Measurements from ENCODE around the gene WWOX.

The WWOX gene

DNA sequence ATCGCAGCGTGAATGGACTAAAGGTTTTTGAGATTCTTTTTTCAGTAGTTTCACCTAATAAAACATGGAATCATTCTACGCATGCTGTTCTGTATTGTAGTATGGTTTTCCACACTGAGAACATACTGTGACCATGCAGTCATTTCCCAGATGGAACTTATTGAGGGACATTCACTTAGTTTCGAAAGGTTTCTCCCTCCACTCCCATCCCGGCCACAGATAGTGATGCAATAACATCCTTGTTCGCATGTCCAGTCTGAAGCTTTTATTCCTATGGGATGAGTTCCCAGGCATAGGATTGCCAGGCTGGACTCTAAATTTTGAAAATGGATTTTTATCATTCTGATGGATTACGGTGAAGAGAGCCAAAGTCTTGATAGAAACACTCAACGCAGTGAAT lies 420.4 kb downstream of the WWOX start:
- TF ChIP-seq POU2F2 (IDR thresholded peaks at IDR 0.05; ENCODE audit: low read depth, low read length), result no peak
- no peak for TF ChIP-seq SPI1 (IDR thresholded peaks at IDR 0.05; ENCODE audit: low read depth, low read length)
- no peak for TF ChIP-seq POLR2AphosphoS5 (IDR thresholded peaks at IDR 0.05; ENCODE audit: low read depth, low read length)
- TF ChIP-seq PAX5 (IDR thresholded peaks at IDR 0.05; ENCODE audit: insufficient read depth, low read length, severe bottlenecking), result no peak
- TF ChIP-seq TAF1 (IDR thresholded peaks at IDR 0.05; ENCODE audit: low read depth, low read length), result no peak
- TF ChIP-seq POLR2A (IDR thresholded peaks at IDR 0.05; ENCODE audit: low read depth, low read length), result no peak
- no peak for DNase-seq (ENCODE audit: insufficient read length, low spot score)
- FAIRE-seq, result no peak

DNA sequence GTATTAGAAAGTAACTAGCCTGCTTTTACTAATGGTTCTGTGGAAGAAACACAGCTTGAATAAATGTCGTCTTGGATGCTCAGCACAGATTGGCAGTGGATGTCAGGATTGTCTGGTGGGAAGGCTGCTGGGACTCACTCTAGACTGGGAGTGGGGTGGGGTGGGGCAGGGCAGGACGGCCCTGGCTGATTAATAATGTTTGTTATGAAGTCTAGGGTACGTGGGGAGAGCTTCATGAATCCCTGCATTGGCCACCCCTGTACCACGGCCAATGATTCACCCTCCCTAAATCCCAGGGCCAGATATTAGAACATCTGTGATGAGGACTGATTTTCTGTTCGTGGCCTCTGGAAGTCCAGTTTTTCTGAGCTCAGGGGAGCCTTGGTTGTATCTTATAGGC lies 421.0 kb downstream of the WWOX start:
- TF ChIP-seq POU2F2 (IDR thresholded peaks at IDR 0.05; ENCODE audit: low read depth, low read length) (no peak), SPI1 (IDR thresholded peaks at IDR 0.05; ENCODE audit: low read depth, low read length) (no peak), POLR2A (IDR thresholded peaks at IDR 0.05; ENCODE audit: low read depth, low read length) (no peak), POLR2AphosphoS5 (IDR thresholded peaks at IDR 0.05; ENCODE audit: low read depth, low read length) (no peak), PAX5 (IDR thresholded peaks at IDR 0.05; ENCODE audit: insufficient read depth, low read length, severe bottlenecking) (no peak), TAF1 (IDR thresholded peaks at IDR 0.05; ENCODE audit: low read depth, low read length) (no peak)
- FAIRE-seq, result no peak
- no peak for DNase-seq (ENCODE audit: insufficient read length, low spot score)

DNA sequence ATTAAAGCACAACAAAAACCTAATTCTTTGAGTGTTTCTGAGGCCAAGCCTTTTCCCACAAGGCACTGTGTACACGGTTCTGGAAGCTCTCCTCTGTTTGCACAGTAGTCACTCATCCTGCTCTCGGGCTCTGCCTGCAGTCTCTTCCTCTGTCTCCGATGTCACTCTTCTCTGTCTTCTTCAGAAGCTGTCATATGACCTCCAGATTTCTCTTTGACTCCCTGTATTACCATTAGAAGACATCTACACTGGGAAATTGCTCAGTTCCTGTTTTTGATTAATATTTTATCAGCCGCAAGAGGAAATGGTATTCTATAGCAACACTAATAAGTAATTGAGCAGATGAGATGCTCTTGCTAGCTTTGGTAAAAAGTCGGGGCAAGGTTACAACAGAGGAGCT lies 422.9 kb downstream of the WWOX start:
- DNase-seq (ENCODE audit: insufficient read length, low spot score) (no peak), FAIRE-seq (no peak)
- no peak for TF ChIP-seq TAF1 (IDR thresholded peaks at IDR 0.05; ENCODE audit: low read depth, low read length)

DNA sequence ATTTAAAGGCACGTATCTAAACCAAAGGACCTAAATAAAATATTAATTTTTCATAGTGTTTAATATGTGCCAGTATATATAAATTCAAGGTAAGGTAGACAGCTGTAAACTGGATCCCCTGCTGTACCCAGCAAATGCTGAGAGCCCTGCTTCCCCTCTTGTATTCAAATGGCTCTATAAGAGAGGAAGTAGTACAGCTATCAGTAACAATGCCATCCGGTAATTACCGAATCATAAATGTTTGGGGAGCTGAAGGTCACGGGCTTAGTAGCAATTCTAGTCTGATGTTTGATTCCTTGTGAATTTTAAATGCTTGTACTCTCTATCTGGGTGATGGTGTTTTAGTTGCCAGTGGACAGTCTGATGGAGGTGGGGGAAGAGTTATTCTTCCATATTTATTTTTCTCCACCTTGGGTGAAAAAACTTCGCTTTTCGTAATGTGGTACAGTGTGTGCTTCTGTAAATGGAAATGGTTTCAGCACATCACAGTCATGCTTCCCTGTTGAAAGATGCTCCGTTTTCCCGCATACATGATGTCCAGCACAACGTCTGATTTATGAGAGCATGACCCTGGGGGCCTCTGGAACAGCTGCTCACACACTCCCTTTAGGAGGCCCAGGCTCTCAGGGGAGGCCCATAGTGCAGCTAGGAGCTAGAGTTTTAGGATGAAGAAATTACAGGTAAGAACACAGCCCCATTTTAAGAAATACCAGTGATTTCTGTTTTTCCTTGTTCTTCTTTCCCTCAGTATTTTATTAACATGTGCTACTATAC lies 423.9 kb downstream of the WWOX start:
- FAIRE-seq (no peak), DNase-seq (ENCODE audit: insufficient read length, low spot score) (no peak)
- TF ChIP-seq POU2F2 (IDR thresholded peaks at IDR 0.05; ENCODE audit: low read depth, low read length), result no peak
- no peak for TF ChIP-seq POLR2AphosphoS5 (IDR thresholded peaks at IDR 0.05; ENCODE audit: low read depth, low read length)
- no peak for TF ChIP-seq POLR2A (IDR thresholded peaks at IDR 0.05; ENCODE audit: low read depth, low read length)
- TF ChIP-seq PAX5 (IDR thresholded peaks at IDR 0.05; ENCODE audit: insufficient read depth, low read length, severe bottlenecking), result no peak
- no peak for TF ChIP-seq TAF1 (IDR thresholded peaks at IDR 0.05; ENCODE audit: low read depth, low read length)
- TF ChIP-seq SPI1 (IDR thresholded peaks at IDR 0.05; ENCODE audit: low read depth, low read length), result no peak

DNA sequence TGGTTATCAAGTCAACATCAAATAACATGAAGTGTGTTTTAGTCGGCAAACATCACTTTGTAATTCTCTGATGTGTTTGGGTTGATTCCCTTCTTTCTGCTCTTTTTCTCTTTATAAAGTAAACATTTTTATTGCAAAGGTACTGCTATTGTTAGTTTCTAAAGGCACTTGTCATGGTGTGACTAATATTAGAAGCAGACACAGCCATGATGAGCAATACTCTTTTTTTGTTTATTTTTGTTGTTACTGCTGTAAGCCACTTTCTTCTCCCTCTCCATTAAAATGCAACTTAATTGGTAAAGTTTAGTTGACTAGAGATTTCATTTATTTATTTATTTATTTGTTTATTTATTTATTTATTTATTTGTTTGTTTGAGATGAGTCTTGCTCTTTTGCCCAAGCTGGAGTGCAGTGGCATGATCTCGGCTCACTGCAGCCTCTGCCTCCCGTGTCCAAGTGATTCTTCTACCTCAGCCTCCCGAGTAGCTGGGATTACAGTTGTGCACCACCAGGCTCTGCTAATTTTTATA lies 424.7 kb downstream of the WWOX start:
- no peak for FAIRE-seq
- TF ChIP-seq POLR2A (IDR thresholded peaks at IDR 0.05; ENCODE audit: low read depth, low read length), result no peak
- no peak for TF ChIP-seq POLR2AphosphoS5 (IDR thresholded peaks at IDR 0.05; ENCODE audit: low read depth, low read length)
- no peak for TF ChIP-seq PAX5 (IDR thresholded peaks at IDR 0.05; ENCODE audit: insufficient read depth, low read length, severe bottlenecking)
- no peak for TF ChIP-seq SPI1 (IDR thresholded peaks at IDR 0.05; ENCODE audit: low read depth, low read length)
- no peak for TF ChIP-seq TAF1 (IDR thresholded peaks at IDR 0.05; ENCODE audit: low read depth, low read length)
- TF ChIP-seq POU2F2 (IDR thresholded peaks at IDR 0.05; ENCODE audit: low read depth, low read length), result no peak
- DNase-seq (ENCODE audit: insufficient read length, low spot score), result no peak

DNA sequence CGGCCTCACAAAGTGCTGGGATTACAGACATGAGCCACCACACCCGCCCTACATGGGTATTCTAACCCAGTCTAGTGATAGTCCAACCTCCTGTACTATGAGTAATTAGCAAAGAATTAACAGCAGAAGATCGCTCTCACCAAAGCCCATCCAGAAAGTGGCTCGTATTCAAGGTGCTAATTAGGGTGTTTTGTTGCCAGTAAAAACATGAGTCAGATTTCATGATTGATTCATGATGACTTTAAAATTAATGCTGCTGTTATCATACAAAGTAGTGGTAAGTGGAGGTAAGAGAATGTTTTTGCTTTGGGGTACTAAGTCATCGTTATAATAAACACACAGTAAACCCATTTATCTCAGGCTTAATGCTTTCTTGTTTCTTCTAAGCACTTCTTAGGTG lies 428.8 kb downstream of the WWOX start:
- TF ChIP-seq POU2F2 (IDR thresholded peaks at IDR 0.05; ENCODE audit: low read depth, low read length) (no peak), POLR2A (IDR thresholded peaks at IDR 0.05; ENCODE audit: low read depth, low read length) (no peak), SPI1 (IDR thresholded peaks at IDR 0.05; ENCODE audit: low read depth, low read length) (no peak), PAX5 (IDR thresholded peaks at IDR 0.05; ENCODE audit: insufficient read depth, low read length, severe bottlenecking) (no peak), POLR2AphosphoS5 (IDR thresholded peaks at IDR 0.05; ENCODE audit: low read depth, low read length) (no peak), TAF1 (IDR thresholded peaks at IDR 0.05; ENCODE audit: low read depth, low read length) (no peak)
- DNase-seq (ENCODE audit: insufficient read length, low spot score) (no peak), FAIRE-seq (no peak)

DNA sequence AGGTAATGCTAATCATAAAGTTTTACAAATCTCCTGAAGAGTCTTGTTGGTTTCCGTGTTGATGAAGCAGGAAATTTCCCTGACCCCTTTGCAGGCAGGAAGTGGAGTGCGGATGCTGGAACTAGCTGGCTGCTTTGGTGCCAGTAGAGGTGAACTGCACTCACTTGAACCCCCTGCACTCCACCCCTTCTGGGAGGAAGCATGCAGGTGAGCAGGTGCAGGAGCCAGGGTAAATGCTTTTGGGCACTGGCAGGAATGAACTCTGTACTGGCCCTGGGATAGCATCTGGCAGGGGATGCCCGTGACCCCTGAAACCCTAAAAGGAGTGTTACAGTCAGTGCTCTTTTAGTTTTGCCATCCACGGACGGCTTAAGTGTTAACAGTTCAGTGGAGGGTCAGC lies 430.4 kb downstream of the WWOX start:
- TF ChIP-seq POLR2A (IDR thresholded peaks at IDR 0.05; ENCODE audit: low read depth, low read length) (no peak), POLR2AphosphoS5 (IDR thresholded peaks at IDR 0.05; ENCODE audit: low read depth, low read length) (no peak), SPI1 (IDR thresholded peaks at IDR 0.05; ENCODE audit: low read depth, low read length) (no peak), TAF1 (IDR thresholded peaks at IDR 0.05; ENCODE audit: low read depth, low read length) (no peak), POU2F2 (IDR thresholded peaks at IDR 0.05; ENCODE audit: low read depth, low read length) (no peak), PAX5 (IDR thresholded peaks at IDR 0.05; ENCODE audit: insufficient read depth, low read length, severe bottlenecking) (no peak)
- FAIRE-seq (no peak), DNase-seq (ENCODE audit: insufficient read length, low spot score) (no peak)

DNA sequence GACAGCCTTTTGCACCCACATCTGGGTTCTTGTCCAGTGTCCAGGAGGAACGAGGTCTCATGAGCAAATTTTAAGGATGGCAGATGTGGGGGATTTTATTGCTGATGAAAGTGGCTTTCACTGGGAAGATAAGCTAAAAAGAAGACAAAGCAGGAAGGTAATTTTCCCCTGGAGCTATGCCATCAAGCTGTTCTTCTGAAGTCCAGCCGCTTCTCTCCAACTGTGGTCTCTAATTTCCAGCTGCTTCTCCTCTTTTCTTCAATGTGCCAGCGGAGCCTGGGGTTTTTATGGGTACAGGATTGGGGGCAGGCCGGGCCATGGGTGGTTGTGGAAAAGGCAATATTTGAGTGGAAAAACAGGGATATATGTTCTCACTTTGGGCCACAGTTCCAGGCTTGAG lies 430.8 kb downstream of the WWOX start:
- DNase-seq (ENCODE audit: insufficient read length, low spot score), result no peak
- FAIRE-seq, result no peak

DNA sequence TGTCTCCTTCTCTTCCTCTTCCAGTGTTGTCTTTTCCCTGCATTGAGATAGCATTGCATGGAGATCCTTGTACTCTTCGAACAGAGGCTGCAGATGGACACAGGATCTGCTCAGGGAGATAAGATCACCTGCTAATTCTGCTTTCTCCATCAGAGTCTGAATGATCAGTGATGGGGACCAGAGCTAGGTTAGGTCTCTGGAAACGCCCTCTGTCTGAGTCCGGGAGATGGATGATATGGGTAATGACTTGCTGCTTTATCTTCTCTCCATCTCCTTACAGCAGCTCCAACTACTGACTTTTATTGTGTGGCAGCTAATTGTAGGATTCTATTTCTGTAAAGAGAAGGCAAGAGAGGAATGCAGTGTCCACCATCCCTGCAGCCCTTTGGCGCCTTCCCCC lies 435.6 kb downstream of the WWOX start:
- DNase-seq (ENCODE audit: insufficient read length, low spot score) (no peak), FAIRE-seq (no peak)
- TF ChIP-seq PAX5 (IDR thresholded peaks at IDR 0.05; ENCODE audit: insufficient read depth, low read length, severe bottlenecking), result no peak
- no peak for TF ChIP-seq POU2F2 (IDR thresholded peaks at IDR 0.05; ENCODE audit: low read depth, low read length)
- TF ChIP-seq POLR2AphosphoS5 (IDR thresholded peaks at IDR 0.05; ENCODE audit: low read depth, low read length), result no peak
- no peak for TF ChIP-seq TAF1 (IDR thresholded peaks at IDR 0.05; ENCODE audit: low read depth, low read length)
- TF ChIP-seq SPI1 (IDR thresholded peaks at IDR 0.05; ENCODE audit: low read depth, low read length), result no peak
- TF ChIP-seq POLR2A (IDR thresholded peaks at IDR 0.05; ENCODE audit: low read depth, low read length), result no peak

More for the DNA sequence above, 430.8 kb downstream of the WWOX start:
- no peak for TF ChIP-seq POU2F2 (IDR thresholded peaks at IDR 0.05; ENCODE audit: low read depth, low read length)

DNA sequence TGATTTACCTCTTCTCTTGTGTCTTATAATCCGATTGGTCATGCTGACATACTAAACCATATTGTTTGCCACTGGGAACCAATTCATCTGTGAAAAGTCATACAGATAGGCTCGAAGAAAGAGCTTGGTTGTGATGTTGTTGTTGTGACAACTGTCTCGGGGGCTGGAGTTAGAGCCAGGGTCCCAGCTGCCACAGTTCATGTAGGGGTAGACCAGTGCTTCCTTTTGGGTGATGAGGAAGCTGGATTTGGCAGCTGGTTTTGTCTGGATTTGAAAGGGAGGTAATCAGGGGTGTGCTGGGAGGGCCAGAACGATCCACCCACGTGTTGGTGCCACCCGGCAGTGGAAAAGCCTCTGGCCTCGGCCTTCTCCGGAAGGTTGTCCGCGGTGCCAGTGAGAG lies 438.1 kb downstream of the WWOX start:
- DNase-seq (ENCODE audit: insufficient read length, low spot score), result no peak
- no peak for TF ChIP-seq PAX5 (IDR thresholded peaks at IDR 0.05; ENCODE audit: insufficient read depth, low read length, severe bottlenecking)
- no peak for TF ChIP-seq POU2F2 (IDR thresholded peaks at IDR 0.05; ENCODE audit: low read depth, low read length)
- TF ChIP-seq POLR2A (IDR thresholded peaks at IDR 0.05; ENCODE audit: low read depth, low read length), result no peak
- TF ChIP-seq POLR2AphosphoS5 (IDR thresholded peaks at IDR 0.05; ENCODE audit: low read depth, low read length), result no peak
- TF ChIP-seq TAF1 (IDR thresholded peaks at IDR 0.05; ENCODE audit: low read depth, low read length), result no peak
- TF ChIP-seq SPI1 (IDR thresholded peaks at IDR 0.05; ENCODE audit: low read depth, low read length), result no peak
- no peak for FAIRE-seq

Measured in GM12891 (cell line).